Ramos (cell line): ENCODE measurements around the gene RALGPS2.
"Not testable (repeated sequence)": the region's sequence is repeated elsewhere in the genome, so short reads cannot be mapped to it uniquely, and the experiment has no call there.

Source experiments
- in situ Hi-C: fragments of 300-500 bp; cut with MboI; formaldehyde crosslinking; loops from one replicate; pipeline ENCODE4 v1.14.3; 2022; ENCODE audit warnings: low sequenced_read_pairs; ENCODE audit not compliant: unreplicated experiment

The RALGPS2 gene

GRCh38 chr1:178846306-178846705 lies 121.3 kb downstream of the RALGPS2 start:
- in situ Hi-C loops: no loop called here

GRCh38 chr1:178847396-178847849 lies 122.4 kb downstream of the RALGPS2 start:
- in situ Hi-C loops: no loop called here

GRCh38 chr1:178847919-178848318 lies 122.9 kb downstream of the RALGPS2 start:
- in situ Hi-C loops: not testable (repeated sequence)

- in situ Hi-C loops: no loop called here
Measured at GRCh38 chr1:178849918-178850317, 124.9 kb downstream of the RALGPS2 start.

GRCh38 chr1:178857126-178857525 lies 132.1 kb downstream of the RALGPS2 start:
- in situ Hi-C loops: no loop called here

GRCh38 chr1:178862416-178862815 lies 137.4 kb downstream of the RALGPS2 start:
- in situ Hi-C loops: no loop called here

- in situ Hi-C loops: no loop called here
Measured at GRCh38 chr1:178862864-178863263, 137.8 kb downstream of the RALGPS2 start.

- in situ Hi-C loops: no loop called here
Measured at GRCh38 chr1:178864326-178864725, 139.3 kb downstream of the RALGPS2 start.

- in situ Hi-C loops: no loop called here
Measured at GRCh38 chr1:178867670-178868069, 142.6 kb downstream of the RALGPS2 start.

GRCh38 chr1:178868706-178869105 lies 143.7 kb downstream of the RALGPS2 start:
- in situ Hi-C loops: no loop called here

- in situ Hi-C loops: no loop called here
Measured at GRCh38 chr1:178869119-178869697, 144.2 kb downstream of the RALGPS2 start.

GRCh38 chr1:178870221-178870620 lies 145.2 kb downstream of the RALGPS2 start:
- in situ Hi-C loops: no loop called here

- in situ Hi-C loops: no loop called here
Measured at GRCh38 chr1:178870944-178871343, 145.9 kb downstream of the RALGPS2 start, which contains the start of gene ANGPTL1. TSS of gene ANGPTL1 (minus strand) at chr1:178871077. CDS start at chr1:178865776, 5,301 bp downstream.

GRCh38 chr1:178871551-178872320 lies 146.7 kb downstream of the RALGPS2 start:
- in situ Hi-C loops: no loop called here

GRCh38 chr1:178874966-178875365 lies 149.9 kb downstream of the RALGPS2 start:
- in situ Hi-C loops: no loop called here

- in situ Hi-C loops: no loop called here
Measured at GRCh38 chr1:178875936-178876335, 150.9 kb downstream of the RALGPS2 start.

GRCh38 chr1:178877896-178878295 lies 152.9 kb downstream of the RALGPS2 start:
- in situ Hi-C loops: no loop called here

- in situ Hi-C loops: no loop called here
Measured at GRCh38 chr1:178881950-178882349, 156.9 kb downstream of the RALGPS2 start.

GRCh38 chr1:178885869-178886268 lies 160.8 kb downstream of the RALGPS2 start:
- in situ Hi-C loops: no loop called here

- in situ Hi-C loops: no loop called here
Measured at GRCh38 chr1:178886551-178886950, 161.5 kb downstream of the RALGPS2 start.

GRCh38 chr1:178895928-178896327 lies 170.9 kb downstream of the RALGPS2 start:
- in situ Hi-C loops: no loop called here

- in situ Hi-C loops: no loop called here
Measured at GRCh38 chr1:178898401-178898800, 173.4 kb downstream of the RALGPS2 start.
